HG03095 (cell line): ENCODE data around the gene CACNA1I.

ENCODE experiments used
- ATAC-seq: cut with Tn5 transposase; IDR thresholded peaks from one replicate; pipeline ENCODE4 v1.9.1; 2021; ENCODE audit warnings: moderate library complexity; ENCODE audit not compliant: unreplicated experiment

Gene CACNA1I

GRCh38 chr22:39621826-39622225 is 51.3 kb downstream of the CACNA1I start:
- ATAC-seq: no peak

- ATAC-seq: no peak
These were observed 52.4 kb downstream of the CACNA1I start for GRCh38 chr22:39622881-39623367.

GRCh38 chr22:39623603-39624500 is 53.3 kb downstream of the CACNA1I start:
- no peak for ATAC-seq

- ATAC-seq: no peak
These were observed 53.9 kb downstream of the CACNA1I start for GRCh38 chr22:39624501-39624821.

GRCh38 chr22:39625569-39626537 is 55.3 kb downstream of the CACNA1I start:
- no peak for ATAC-seq

GRCh38 chr22:39627208-39627607 is 56.7 kb downstream of the CACNA1I start:
- ATAC-seq: no peak

GRCh38 chr22:39627865-39628562 is 57.5 kb downstream of the CACNA1I start:
- no peak for ATAC-seq

GRCh38 chr22:39628563-39629080 is 58.1 kb downstream of the CACNA1I start:
- no peak for ATAC-seq

- ATAC-seq: no peak
These were observed 59.3 kb downstream of the CACNA1I start for GRCh38 chr22:39629851-39630250.

- ATAC-seq: no peak
These were observed 60.2 kb downstream of the CACNA1I start for GRCh38 chr22:39630721-39631120.

- ATAC-seq: no peak
These were observed 61.1 kb downstream of the CACNA1I start for GRCh38 chr22:39631381-39632286.

GRCh38 chr22:39634530-39635405 is 64.2 kb downstream of the CACNA1I start:
- ATAC-seq: no peak

- no peak for ATAC-seq
These were observed 65.2 kb downstream of the CACNA1I start for GRCh38 chr22:39635719-39636118.

- ATAC-seq: no peak
These were observed 68.4 kb downstream of the CACNA1I start for GRCh38 chr22:39638958-39639357.

GRCh38 chr22:39641660-39642310 is 71.2 kb downstream of the CACNA1I start:
- no peak for ATAC-seq

GRCh38 chr22:39643311-39644083 is 72.9 kb downstream of the CACNA1I start:
- no peak for ATAC-seq

- ATAC-seq: no peak
These were observed 75.0 kb downstream of the CACNA1I start for GRCh38 chr22:39645532-39645931.
